K562 (cell line): ENCODE measurements around the gene MED15. TPM values are rescaled to one million over a fixed set of nuclear protein-coding genes. Genes with fewer than 3 reads are reported as not detected.

Source experiments
- ASH1L ChIP-seq: fragments of 450-650 bp; IDR thresholded peaks from 2 replicates; pipeline ENCODE4 v1.6.1; 2018; ENCODE audit warnings: borderline replicate concordance, mild to moderate bottlenecking, low read depth; ENCODE audit not compliant: partially characterized antibody
- BCL6 ChIP-seq: fragments of 250-450 bp; sonication (Bioruptor Pico); IDR thresholded peaks from 2 replicates; pipeline ENCODE4 v1.4.0; 2020
- DACH1 ChIP-seq: fragments of 450-650 bp; IDR thresholded peaks from 2 replicates; pipeline ENCODE4 v1.6.1; 2018; ENCODE audit not compliant: partially characterized antibody
- FOS ChIP-seq: IDR thresholded peaks from 3 replicates; pipeline ENCODE4 v1.6.1; 2011; ENCODE audit not compliant: insufficient read length; ENCODE audit errors: extremely low read depth
- HDAC6 ChIP-seq: IDR thresholded peaks from 2 replicates; pipeline ENCODE4 v1.6.1; 2012; ENCODE audit warnings: low read depth, mild to moderate bottlenecking, control low read depth, inconsistent platforms, low read length, moderate library complexity
- LCOR ChIP-seq: sonication (generic); formaldehyde crosslinking; IDR thresholded peaks from 2 replicates; pipeline ENCODE4 v1.8.0; 2022; ENCODE audit warnings: mild to moderate bottlenecking, missing genetic modification reagents
- PHB2 ChIP-seq: fragments of 450-650 bp; IDR thresholded peaks from 2 replicates; pipeline ENCODE4 v1.6.1; 2017; ENCODE audit warnings: low read depth
- PHF21A ChIP-seq: fragments of 450-650 bp; IDR thresholded peaks from 2 replicates; pipeline ENCODE4 v1.6.1; 2017; ENCODE audit warnings: low read depth, borderline replicate concordance
- POLR3G ChIP-seq: IDR thresholded peaks from 2 replicates; pipeline ENCODE4 v1.6.1; 2011; ENCODE audit not compliant: insufficient read length, insufficient replicate concordance; ENCODE audit errors: extremely low read depth
- RB1 ChIP-seq: fragments of 450-650 bp; IDR thresholded peaks from 2 replicates; pipeline ENCODE4 v1.6.1; 2017; ENCODE audit warnings: low read depth, mild to moderate bottlenecking
- SMAD4 ChIP-seq: fragments of 250-450 bp; sonication (Bioruptor Pico); conservative IDR thresholded peaks from 2 replicates; pipeline ENCODE4 v1.8.0; 2021; ENCODE audit warnings: inconsistent platforms, mild to moderate bottlenecking, moderate library complexity
- SRF ChIP-seq, 2 experiments: fragments of 250-450, 450-650 bp in 1 of 2; sonication (Bioruptor Pico) in 1 of 2; sonication (generic) in 1 of 2; formaldehyde crosslinking; IDR thresholded peaks; 2 replicates each; pipeline versions ENCODE4 v1.5.0 to v1.5.1; 2020 to 2022; ENCODE audit warnings: mild to moderate bottlenecking in 1 of 2, missing genetic modification reagents in 1 of 2
- TCF7 ChIP-seq: sonication (generic); IDR thresholded peaks from 2 replicates; pipeline ENCODE4 v1.6.1; 2016; ENCODE audit warnings: antibody characterized with exemption, borderline replicate concordance
- ZBTB7A ChIP-seq: IDR thresholded peaks from 2 replicates; pipeline ENCODE4 v1.6.1; 2011; ENCODE audit warnings: low read depth, mild to moderate bottlenecking, low read length, moderate library complexity, borderline replicate concordance; ENCODE audit not compliant: control insufficient read depth
- ZFP36 ChIP-seq: fragments of 150-350 bp; IDR thresholded peaks from 2 replicates; pipeline ENCODE4 v1.6.1; 2018; ENCODE audit warnings: low read length, low read depth; ENCODE audit not compliant: partially characterized antibody
- polyA plus RNA-seq, 8 experiments: library from polyadenylated mRNA; depleted of rRNA in 4 of 8; stranded (reverse) in 5 of 8; unstranded in 3 of 8; fragments of >200 nt; fragmentation: Nextera tagmentation in 2 of 8; fragmentation: Illumina TruSeq in 1 of 8; extraction: Ambion mirVana in 2 of 8; extraction: Trizol in 1 of 8; gene quantifications; 2 replicates each; pipeline versions ENCODE4 v1.2.1 to v1.2.3, GENCODE V29; 2011 to 2014; ENCODE audit warnings: inconsistent platforms in 1 of 8, missing spikeins in 1 of 8
- total RNA-seq, 7 experiments: library from RNA; depleted of rRNA in 6 of 7; stranded (reverse); fragments of >200 nt in 6 of 7; fragmentation: Illumina TruSeq in 2 of 7; extraction: Trizol in 2 of 7; gene quantifications; 2 replicates each; pipeline versions ENCODE4 v1.2.1 to v1.2.3, GENCODE V29; 2011 to 2021; ENCODE audit warnings: low replicate concordance in 1 of 7
- TF ChIP-seq, protein P1 (sequence below): sonication (generic); formaldehyde crosslinking; IDR thresholded peaks from 2 replicates; pipeline ENCODE4 v1.8.1; 2023; ENCODE audit warnings: missing genetic modification reagents, mild to moderate bottlenecking, borderline replicate concordance
- TF ChIP-seq, protein P2 (sequence below), 3 experiments: IDR thresholded peaks in 2 of 3; conservative IDR thresholded peaks in 1 of 3; 2 replicates each; pipeline ENCODE4 v1.5.1; 2011 to 2012; ENCODE audit warnings: low read length in 3 of 3, mild to moderate bottlenecking in 3 of 3, control low read depth in 2 of 3, improper control_type of control experiment in 1 of 3, inconsistent platforms in 1 of 3, low read depth in 1 of 3, mixed read lengths in 1 of 3, moderate library complexity in 1 of 3; ENCODE audit not compliant: insufficient read depth in 2 of 3
- TF ChIP-seq, protein P3 (sequence below): fragments of 250-450 bp; sonication (Bioruptor Pico); IDR thresholded peaks from 2 replicates; pipeline ENCODE4 v1.5.0; 2021; ENCODE audit warnings: mild to moderate bottlenecking, borderline replicate concordance

Gene MED15
- total and polyA plus RNA-seq, 9 of the 15 experiments (the other 6 are each of a cell fraction or from before 2014, with no cell fraction given) = 4.0 to 271 (median 60.1) TPM

DNA sequence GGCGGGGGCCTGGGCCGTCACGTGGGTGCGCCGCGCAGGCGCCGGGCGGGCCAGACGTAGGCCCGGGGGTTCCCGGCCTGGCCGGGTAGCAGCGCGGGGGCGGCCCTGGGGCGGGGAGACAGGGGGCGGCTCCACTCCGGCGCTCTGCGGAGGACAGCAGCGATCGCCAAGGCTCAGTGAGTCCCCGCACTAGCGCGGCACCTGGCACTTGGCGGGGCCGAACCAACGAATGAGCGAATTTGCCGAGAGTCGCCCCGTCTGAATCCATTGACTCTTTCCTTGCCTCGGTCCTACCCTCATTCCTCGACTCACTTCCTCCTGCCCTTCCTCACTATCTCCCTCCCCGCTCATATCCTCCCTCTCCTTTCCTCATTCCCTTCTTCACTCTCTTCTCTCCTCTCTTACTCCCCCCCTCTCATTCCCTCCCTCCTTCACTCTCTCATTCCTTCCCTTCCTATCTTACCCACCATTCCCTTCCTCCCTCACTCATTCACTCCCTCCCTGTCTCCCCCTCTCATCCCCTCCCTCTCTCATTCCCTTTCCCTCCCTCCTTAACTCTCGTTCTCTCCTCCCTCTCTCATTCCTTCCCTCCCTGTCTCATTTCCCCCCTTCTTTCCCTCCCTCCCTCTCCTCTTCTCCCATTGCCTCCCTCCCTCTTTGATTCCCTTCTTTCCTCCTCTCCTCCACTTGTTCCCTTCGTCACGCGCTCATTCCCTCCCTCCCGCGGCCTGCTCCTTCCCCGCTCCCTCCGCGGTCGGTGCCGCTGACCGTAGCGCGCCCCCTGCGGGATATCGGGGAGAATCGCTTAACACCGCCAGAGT, 11.3 kb upstream of the MED15 start (continued):
- no peak for TF ChIP-seq ASH1L
- 0 out of 2 replicates have a peak, but pooled peaks have one; percentile 74 for TF ChIP-seq HDAC6
- peak; percentile 49 for TF ChIP-seq ZFP36
- TF ChIP-seq ZBTB7A = peak; percentile 97
- TF ChIP-seq LCOR (CRISPR knock-in tag) = no peak
- TF ChIP-seq BCL6 = peak; percentile 48; the same call in 1 of the 2 replicates
- peak; percentile 82 to 85; a peak in 2 of 4 replicates for TF ChIP-seq SRF (CRISPR knock-in tag; IDR thresholded peaks at IDR 0.05)
- TF ChIP-seq FOS = no peak
- TF ChIP-seq PHF21A = no peak
- no peak for TF ChIP-seq DACH1
- peak; percentile 95 for TF ChIP-seq SMAD4 (CRISPR knock-in tag)
- no peak for TF ChIP-seq PHB2
- TF ChIP-seq POLR3G = no peak
- TF ChIP-seq, protein P1, sequence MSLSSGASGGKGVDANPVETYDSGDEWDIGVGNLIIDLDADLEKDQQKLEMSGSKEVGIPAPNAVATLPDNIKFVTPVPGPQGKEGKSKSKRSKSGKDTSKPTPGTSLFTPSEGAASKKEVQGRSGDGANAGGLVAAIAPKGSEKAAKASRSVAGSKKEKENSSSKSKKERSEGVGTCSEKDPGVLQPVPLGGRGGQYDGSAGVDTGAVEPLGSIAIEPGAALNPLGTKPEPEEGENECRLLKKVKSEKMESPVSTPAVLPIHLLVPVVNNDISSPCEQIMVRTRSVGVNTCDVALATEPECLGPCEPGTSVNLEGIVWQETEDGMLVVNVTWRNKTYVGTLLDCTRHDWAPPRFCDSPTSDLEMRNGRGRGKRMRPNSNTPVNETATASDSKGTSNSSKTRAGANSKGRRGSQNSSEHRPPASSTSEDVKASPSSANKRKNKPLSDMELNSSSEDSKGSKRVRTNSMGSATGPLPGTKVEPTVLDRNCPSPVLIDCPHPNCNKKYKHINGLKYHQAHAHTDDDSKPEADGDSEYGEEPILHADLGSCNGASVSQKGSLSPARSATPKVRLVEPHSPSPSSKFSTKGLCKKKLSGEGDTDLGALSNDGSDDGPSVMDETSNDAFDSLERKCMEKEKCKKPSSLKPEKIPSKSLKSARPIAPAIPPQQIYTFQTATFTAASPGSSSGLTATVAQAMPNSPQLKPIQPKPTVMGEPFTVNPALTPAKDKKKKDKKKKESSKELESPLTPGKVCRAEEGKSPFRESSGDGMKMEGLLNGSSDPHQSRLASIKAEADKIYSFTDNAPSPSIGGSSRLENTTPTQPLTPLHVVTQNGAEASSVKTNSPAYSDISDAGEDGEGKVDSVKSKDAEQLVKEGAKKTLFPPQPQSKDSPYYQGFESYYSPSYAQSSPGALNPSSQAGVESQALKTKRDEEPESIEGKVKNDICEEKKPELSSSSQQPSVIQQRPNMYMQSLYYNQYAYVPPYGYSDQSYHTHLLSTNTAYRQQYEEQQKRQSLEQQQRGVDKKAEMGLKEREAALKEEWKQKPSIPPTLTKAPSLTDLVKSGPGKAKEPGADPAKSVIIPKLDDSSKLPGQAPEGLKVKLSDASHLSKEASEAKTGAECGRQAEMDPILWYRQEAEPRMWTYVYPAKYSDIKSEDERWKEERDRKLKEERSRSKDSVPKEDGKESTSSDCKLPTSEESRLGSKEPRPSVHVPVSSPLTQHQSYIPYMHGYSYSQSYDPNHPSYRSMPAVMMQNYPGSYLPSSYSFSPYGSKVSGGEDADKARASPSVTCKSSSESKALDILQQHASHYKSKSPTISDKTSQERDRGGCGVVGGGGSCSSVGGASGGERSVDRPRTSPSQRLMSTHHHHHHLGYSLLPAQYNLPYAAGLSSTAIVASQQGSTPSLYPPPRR = no peak
- TF ChIP-seq, protein P2, sequence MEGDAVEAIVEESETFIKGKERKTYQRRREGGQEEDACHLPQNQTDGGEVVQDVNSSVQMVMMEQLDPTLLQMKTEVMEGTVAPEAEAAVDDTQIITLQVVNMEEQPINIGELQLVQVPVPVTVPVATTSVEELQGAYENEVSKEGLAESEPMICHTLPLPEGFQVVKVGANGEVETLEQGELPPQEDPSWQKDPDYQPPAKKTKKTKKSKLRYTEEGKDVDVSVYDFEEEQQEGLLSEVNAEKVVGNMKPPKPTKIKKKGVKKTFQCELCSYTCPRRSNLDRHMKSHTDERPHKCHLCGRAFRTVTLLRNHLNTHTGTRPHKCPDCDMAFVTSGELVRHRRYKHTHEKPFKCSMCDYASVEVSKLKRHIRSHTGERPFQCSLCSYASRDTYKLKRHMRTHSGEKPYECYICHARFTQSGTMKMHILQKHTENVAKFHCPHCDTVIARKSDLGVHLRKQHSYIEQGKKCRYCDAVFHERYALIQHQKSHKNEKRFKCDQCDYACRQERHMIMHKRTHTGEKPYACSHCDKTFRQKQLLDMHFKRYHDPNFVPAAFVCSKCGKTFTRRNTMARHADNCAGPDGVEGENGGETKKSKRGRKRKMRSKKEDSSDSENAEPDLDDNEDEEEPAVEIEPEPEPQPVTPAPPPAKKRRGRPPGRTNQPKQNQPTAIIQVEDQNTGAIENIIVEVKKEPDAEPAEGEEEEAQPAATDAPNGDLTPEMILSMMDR (IDR thresholded peaks at IDR 0.05 in 2 of 3, conservative IDR thresholded peaks at IDR 0.05 in 1 of 3; ENCODE audit: insufficient read depth in 2 of 3, low read depth in 1 of 3, low read length in 3 of 3) = peak; percentile 99 to 100 (median 99)
- TF ChIP-seq TCF7 = no peak
- no peak for TF ChIP-seq RB1
- TF ChIP-seq, protein P3, sequence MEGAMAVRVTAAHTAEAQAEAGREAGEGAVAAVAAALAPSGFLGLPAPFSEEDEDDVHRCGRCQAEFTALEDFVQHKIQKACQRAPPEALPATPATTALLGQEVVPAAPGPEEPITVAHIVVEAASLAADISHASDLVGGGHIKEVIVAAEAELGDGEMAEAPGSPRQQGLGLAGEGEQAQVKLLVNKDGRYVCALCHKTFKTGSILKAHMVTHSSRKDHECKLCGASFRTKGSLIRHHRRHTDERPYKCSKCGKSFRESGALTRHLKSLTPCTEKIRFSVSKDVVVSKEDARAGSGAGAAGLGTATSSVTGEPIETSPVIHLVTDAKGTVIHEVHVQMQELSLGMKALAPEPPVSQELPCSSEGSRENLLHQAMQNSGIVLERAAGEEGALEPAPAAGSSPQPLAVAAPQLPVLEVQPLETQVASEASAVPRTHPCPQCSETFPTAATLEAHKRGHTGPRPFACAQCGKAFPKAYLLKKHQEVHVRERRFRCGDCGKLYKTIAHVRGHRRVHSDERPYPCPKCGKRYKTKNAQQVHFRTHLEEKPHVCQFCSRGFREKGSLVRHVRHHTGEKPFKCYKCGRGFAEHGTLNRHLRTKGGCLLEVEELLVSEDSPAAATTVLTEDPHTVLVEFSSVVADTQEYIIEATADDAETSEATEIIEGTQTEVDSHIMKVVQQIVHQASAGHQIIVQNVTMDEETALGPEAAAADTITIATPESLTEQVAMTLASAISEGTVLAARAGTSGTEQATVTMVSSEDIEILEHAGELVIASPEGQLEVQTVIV (CRISPR knock-in tag) = no peak
